T-helper 1 cell (primary cell): ENCODE data around the gene RCL1.

Experiments
- DNase-seq, 5 donors: peaks; one replicate each; pipeline ENCODE4 v3.0.0-alpha.2; 2012 to 2020

Gene RCL1

GRCh38 chr9:4814913-4815312 is 22.2 kb downstream of the RCL1 start:
- no peak for DNase-seq

DNA sequence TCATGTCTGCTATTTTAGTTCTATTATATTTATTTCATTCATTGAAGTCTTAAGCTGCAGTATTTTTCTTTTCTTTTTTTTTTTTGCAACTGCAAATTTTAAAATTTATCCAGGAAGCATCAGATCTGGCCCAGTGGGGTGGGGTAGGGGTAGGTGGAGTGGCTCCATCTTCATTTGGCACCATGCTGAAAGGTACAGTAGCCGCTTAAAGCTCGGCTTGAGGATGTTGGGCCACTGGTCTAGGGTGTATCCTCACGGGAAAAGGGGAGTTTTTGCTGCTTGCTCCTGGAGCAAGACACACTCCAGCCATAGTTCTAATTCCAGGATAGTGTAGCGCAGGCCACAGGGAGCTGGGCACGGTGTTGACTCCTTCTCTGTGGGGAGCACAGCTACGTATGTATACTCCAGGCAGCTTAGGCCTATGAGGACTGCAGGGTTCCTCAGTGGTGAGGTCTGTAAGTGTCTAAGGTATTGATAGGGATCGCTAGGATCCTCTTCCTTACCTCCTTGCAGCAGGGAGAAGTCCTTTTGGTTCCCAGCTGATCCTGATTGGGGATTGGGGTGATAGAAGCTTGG is 22.7 kb downstream of the RCL1 start:
- DNase-seq = no peak

GRCh38 chr9:4820168-4820567 is 27.4 kb downstream of the RCL1 start:
- no peak for DNase-seq

DNA sequence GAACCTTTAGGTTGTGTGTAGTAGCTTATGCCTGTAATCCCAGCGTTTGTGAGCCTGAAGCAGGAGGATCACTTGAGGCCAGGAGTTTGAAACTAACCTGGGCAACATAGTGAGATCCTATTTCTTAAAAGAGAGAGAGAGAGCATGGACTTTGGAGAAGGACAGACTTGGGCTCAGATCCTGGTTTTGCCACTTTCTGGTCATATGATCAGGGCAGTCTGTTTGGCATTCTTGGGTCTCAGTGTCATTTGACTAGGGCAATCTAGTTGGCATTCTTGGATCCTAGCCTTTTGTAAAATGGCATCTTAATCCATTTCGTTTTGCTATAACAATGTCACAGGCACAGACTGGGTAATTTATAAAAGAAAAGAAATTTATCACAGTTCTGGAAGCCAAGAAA is 28.4 kb downstream of the RCL1 start:
- DNase-seq = no peak

DNA sequence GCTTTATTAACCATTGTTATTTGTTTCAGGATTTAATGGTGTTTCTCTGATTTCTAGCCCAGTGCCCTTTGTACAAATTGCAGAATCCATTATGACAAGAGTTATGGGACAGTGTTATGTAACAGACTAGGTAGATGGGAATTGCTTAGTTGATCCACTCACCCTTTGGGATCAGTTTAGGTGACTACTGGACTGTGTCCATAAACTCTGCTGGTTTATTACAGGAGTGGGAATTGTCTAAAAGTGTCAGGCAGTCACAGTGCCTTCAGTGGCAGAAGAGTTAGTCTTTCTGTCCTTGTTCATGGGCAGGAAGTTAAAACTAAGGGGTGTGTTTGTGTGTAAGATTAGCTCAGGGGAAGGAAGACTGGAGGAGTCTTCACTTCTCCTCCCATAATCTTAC is 29.3 kb downstream of the RCL1 start:
- no peak for DNase-seq

- DNase-seq = no peak
These were observed 33.8 kb downstream of the RCL1 start for GRCh38 chr9:4826417-4827166.

DNA sequence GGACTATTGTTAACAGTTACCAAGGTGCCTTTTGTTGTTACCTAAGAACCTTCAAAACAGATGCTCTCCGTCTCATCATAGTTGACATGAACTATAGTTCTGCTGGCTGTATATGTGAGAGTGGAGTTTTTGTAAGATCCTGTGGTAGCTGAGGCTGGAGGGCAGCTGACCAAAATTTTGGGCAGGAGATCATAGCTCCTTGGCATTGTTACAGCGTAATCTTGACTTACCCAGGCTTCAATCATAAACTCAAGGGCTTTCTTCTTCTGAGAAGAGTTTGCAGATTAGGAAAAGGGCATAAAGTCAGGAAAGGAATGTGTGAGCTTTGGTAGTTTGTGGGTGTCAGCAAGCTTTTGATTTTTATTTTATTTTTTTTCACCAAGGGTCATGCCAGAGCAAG is 34.5 kb downstream of the RCL1 start:
- DNase-seq = no peak

DNA sequence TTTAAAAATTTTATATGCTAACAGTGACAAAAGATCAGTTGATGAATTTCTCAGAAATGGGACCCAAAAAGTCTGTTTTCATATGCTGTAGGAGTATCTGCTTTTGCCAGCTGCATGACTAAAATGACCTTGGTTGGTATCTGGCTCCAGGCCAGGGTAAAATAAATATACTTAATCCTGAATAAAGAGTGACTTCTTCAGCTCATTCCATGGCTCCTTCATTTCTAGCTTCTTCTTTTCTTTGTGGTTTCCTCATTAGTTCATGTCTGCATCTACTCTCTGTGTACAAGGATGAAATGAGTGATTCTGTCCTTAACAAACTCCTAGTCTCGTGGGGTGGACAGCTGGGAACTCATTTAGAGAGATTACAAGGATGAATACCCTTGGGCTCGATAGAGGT is 36.0 kb downstream of the RCL1 start:
- DNase-seq = no peak

- DNase-seq = no peak
These were observed 37.2 kb downstream of the RCL1 start for GRCh38 chr9:4829969-4830368.

DNA sequence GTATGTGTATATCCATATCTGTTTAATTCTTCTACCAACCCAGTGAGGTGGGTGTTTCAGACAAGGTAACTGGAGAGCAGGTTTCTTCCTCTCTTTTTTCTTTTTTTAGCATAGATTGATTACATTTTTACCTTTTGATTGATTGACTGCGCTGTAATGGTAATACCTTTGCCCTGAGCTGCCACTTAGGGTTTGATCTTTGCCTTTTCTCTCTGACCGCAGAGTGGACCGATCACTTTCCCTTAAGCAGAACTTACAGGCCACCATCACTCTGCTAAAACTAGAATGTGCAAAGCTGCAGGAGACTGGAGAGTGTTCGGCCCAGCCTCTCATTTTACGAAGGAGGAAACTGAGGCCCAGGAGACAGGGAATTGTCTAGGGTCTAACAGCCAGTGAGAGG is 38.0 kb downstream of the RCL1 start:
- DNase-seq = no peak

DNA sequence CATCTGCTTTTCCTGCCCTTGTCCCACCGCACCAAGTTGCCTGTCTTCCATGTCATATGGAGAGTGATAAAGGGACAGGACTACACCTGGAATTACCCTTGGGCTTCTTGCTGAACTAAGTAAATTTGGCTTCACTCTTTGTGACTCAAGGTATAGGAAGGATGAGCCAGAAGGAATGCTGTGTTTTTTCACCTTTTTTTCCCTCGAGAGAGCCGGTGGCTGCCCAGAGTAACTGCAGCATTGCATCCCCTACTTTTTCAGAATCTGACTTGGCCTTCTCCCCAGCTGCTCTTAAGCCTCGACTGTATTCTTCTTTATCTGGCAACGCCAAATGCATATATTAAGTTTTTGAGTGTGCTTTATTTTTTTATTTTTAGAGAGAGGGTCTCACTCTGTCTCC is 38.4 kb downstream of the RCL1 start:
- no peak for DNase-seq

GRCh38 chr9:4831944-4832343 is 39.2 kb downstream of the RCL1 start:
- no peak for DNase-seq

DNA sequence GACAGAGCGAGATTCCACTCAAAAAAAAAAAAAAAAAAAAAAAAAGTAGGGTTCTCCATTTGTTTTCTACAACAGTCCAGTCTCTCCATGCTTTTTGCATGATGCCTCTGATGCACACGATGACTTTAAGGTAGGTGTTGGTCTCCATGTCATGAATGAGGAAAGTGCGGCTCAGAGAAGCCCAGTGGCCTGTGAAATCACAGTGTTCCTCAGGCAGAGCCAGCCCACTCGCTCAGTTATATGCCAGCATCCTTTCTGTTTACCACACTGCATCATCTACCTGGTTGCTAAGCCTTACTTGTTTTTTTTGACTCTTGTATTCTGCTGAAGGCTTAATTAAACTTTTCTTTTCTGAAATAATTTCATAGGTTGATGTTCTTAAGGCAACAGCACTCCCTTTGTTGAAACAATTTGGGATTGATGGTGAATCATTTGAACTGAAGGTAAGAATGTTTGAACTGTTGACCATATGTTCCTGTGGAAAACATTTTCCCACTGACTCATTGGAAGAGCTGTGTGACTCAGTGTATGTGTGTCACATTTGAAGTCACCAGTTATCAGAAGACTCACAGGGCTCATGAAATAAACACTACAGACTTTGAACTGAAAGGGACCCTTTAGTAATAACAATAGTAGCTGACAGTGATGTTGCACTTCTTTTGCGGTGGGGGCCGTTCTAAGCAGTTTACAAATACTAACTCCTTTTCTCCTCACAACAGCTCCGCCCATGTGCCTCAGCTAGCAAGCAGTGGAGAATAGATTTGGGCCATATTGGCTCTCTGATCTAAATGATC is 40.2 kb downstream of the RCL1 start:
- peak in 1 of 5 donors; percentile 85 for DNase-seq

- no peak for DNase-seq
These were observed 41.2 kb downstream of the RCL1 start for GRCh38 chr9:4833781-4834560.

DNA sequence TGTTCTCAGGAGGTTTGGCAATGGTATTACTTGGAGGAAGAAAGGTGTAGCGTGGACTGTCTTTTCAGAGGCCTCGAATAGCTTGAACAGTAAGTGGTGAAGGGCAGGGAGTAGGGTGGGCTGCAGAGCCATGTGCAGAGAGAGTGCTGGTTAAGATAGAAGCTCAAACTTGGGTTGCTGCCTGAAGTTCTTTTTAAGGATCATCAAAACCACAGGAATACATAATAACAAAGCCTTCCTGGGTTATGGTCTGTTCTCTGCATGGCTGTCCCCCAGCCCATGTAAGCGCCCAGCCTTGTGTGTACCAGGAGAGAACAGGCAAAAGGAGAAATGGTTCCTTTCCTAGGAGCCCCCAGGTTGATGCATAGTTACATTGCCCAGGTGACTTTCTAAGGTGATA is 43.9 kb downstream of the RCL1 start:
- DNase-seq = no peak

GRCh38 chr9:4837261-4838188 is 44.8 kb downstream of the RCL1 start:
- DNase-seq = no peak

DNA sequence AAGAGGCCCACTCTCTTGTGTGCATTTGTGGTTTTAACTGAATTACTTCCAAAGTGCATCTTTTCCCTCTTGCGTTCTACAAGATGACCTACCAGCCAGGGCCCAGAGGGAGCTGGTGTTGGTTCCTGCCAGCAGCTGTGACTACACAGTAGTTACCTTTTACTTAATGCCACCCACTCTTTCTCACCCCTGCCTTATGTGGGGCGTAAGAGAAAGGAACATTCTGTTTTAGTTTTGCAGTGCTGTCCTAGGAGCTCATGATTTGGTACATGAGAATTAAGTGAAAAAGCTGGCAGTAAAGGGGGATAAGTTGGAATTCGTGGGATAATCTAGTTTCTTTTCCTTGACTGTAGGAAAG is 45.4 kb downstream of the RCL1 start:
- no peak for DNase-seq

DNA sequence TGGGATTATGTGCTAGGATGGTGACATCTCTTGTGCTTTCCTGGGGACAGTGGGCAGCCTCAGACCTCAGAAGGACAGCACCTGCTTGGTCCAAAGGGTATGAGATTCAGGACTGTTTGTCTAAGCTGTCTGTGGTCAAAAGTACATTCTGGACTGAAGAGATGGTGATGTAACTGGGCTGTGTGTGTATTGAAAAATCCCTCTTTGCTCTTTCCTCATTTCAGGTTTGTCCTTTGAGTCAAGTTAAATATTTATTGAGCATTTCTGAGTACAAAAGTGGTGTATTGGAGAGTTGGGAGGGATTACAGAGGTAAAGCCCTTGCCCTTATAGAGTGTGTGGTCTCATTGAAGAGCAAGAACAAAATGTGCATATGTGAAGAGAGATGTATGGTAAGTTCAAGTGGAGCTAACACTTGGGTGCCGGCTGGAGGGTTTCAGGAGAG is 46.7 kb downstream of the RCL1 start:
- no peak for DNase-seq

- DNase-seq = no peak
These were observed 47.3 kb downstream of the RCL1 start for GRCh38 chr9:4840018-4840417.

DNA sequence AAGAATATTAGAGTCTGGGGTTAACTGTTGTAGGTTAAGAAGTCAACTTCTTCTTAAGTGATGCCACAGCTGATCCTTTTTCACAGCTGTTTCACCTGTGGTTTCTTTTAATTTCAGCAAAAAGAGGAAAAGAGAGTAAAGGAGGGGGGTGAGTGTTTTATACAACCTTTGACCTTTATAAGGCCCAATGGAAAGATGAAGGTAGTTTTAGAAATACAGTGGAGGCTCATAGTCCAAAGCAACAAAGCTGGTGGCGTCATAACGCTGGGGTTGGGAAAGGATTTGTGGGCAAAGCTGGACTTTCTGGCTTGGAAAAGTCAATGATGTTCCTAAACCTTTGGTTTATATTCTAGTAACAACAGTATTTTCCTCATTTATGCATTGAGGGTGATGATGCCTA is 49.5 kb downstream of the RCL1 start:
- DNase-seq = no peak

- no peak for DNase-seq
These were observed 50.0 kb downstream of the RCL1 start for GRCh38 chr9:4842734-4843133.
